ENCODE data around the gene WASF2. TPM values are rescaled to one million over a fixed set of nuclear protein-coding genes. Genes with fewer than 3 reads are reported as not detected.

Gene WASF2
- total and polyA plus RNA-seq, 2 of the 13 experiments (the other 11 are each of a cell fraction or from before 2014, with no cell fraction given): 10.4 to 27.7 TPM

GRCh38 chr1:27364696-27365371, 125.1 kb downstream of the WASF2 start (continued):
- 0 out of 2 replicates have a peak, but pooled peaks have one; percentile 31 for TF ChIP-seq TFDP1 (CRISPR knock-in tag; IDR thresholded peaks at IDR 0.05; ENCODE audit: borderline replicate concordance)
- TF ChIP-seq ZBTB14 (CRISPR knock-in tag; IDR thresholded peaks at IDR 0.05): no peak
- TF ChIP-seq SAFB2 (CRISPR knock-in tag; IDR thresholded peaks at IDR 0.05; ENCODE audit: borderline replicate concordance, low read depth): no peak
- peak; percentile 31; the same call in 1 of the 2 replicates for TF ChIP-seq CEBPB (IDR thresholded peaks at IDR 0.05; ENCODE audit: borderline replicate concordance, low read depth, low read length)
- no peak for TF ChIP-seq ZNF720 (CRISPR knock-in tag; IDR thresholded peaks at IDR 0.05)

GRCh38 chr1:27363766-27364695, 125.9 kb downstream of the WASF2 start:
- CTCF ChIA-PET (ENCODE audit: low intra/inter-chr PET ratio, low total read pairs): no interaction called here
- H3K4me2 ChIP-seq (ENCODE audit: low read depth, low read length): 0 out of 2 replicates have a peak overlapping the region, but pooled peaks have one; percentile 84
- intact Hi-C loops (cut with micrococcal nuclease; ENCODE audit: unreplicated experiment): no loop called here
- H3K4me3 ChIP-seq (replicated peaks in 1 of 3; ENCODE audit: insufficient read depth in 1 of 3, low read depth in 2 of 3, low read length in 3 of 3): no peak overlapping the region
- H3K4me1 ChIP-seq (ENCODE audit: insufficient read depth, low read length): peaks cover 27% of the 10 kb centered on the region
- POLR2A ChIA-PET: interaction anchor here (2.3 to 3.2 kb wide), 2 partner anchors 13 to 22 kb away, joined by 7 to 20 read pairs; partner anchors contain the start of gene SYTL1
- H3K9me3 ChIP-seq (ENCODE audit: low read length): no peaks in the 10 kb centered on the region
- no peak overlapping the region for H3K27ac ChIP-seq (ENCODE audit: extremely low read length, insufficient read depth, low read length)
- 62% methylated on average over 10 of the region's 26 CpGs for WGBS (ENCODE audit: low lambda C conversion rate)
- H3K36me3 ChIP-seq (replicated peaks in 1 of 2; ENCODE audit: control insufficient read depth in 1 of 2, insufficient read depth in 2 of 2, low read length in 2 of 2): no peaks in the 10 kb centered on the region
- H3K9ac ChIP-seq (ENCODE audit: insufficient read depth, low read depth, low read length): no peak overlapping the region
- ATAC-seq (no peak), DNase-seq (ENCODE audit: low spot score) (no peak), FAIRE-seq (no peak)
- no peak overlapping the region for H2AFZ ChIP-seq (ENCODE audit: low read length)
- no peaks in the 10 kb centered on the region for H3K79me2 ChIP-seq (ENCODE audit: insufficient read depth, low read length)
- H3K27me3 ChIP-seq (ENCODE audit: control insufficient read depth in 1 of 2, insufficient read depth in 2 of 2, low read length in 2 of 2): 0 out of 5 replicates have a peak, but pooled peaks cover 0 to under 1% of the 10 kb centered on the region in 2 experiments
- in situ Hi-C loops (cut with HindIII; ENCODE audit: extremely low pct_ligation_motif_present, low pct_unique_long_range_greater_than_20kb): no loop called here
- H4K20me1 ChIP-seq (ENCODE audit: insufficient read depth, low read length): no peaks in the 10 kb centered on the region
- BruUV-seq (replicated peaks): no TSS peak
- TF ChIP-seq NR2F2 (IDR thresholded peaks at IDR 0.05; ENCODE audit: borderline replicate concordance, low read depth) (peak; percentile 69), ZNF687 (CRISPR knock-in tag; IDR thresholded peaks at IDR 0.05) (peak; percentile 6; the same call in 1 of the 2 replicates), ZNF260 (CRISPR knock-in tag; IDR thresholded peaks at IDR 0.05; ENCODE audit: borderline replicate concordance, low read depth) (no peak), NR2F6 (IDR thresholded peaks at IDR 0.05) (peak; percentile 89), NR2F6 (CRISPR knock-in tag; IDR thresholded peaks at IDR 0.05) (no peak), HNF4G (IDR thresholded peaks at IDR 0.05; ENCODE audit: borderline replicate concordance, low read depth, low read length) (0 out of 2 replicates have a peak, but pooled peaks have one; percentile 30), HNF4G (CRISPR knock-in tag; IDR thresholded peaks at IDR 0.05; ENCODE audit: borderline replicate concordance, low read depth) (no peak), PITX1 (CRISPR knock-in tag; IDR thresholded peaks at IDR 0.05) (peak; percentile 84), NR2C2 (CRISPR knock-in tag; IDR thresholded peaks at IDR 0.05; ENCODE audit: borderline replicate concordance) (peak; percentile 81)
